NCI-H345 treated with DMSO at 0.1 percent for 48 hours (cell line): Measurements from ENCODE around the gene PGPEP1.
"Not testable (repeated sequence)": the region's sequence is repeated elsewhere in the genome, so short reads cannot be mapped to it uniquely, and the experiment has no call there.

Experiments used
- DNase-seq: peaks from one replicate; lab custom pipeline; 2025; ENCODE audit not compliant: unreplicated experiment; lab: John Stamatoyannopoulos, UW

PGPEP1 gene

DNA sequence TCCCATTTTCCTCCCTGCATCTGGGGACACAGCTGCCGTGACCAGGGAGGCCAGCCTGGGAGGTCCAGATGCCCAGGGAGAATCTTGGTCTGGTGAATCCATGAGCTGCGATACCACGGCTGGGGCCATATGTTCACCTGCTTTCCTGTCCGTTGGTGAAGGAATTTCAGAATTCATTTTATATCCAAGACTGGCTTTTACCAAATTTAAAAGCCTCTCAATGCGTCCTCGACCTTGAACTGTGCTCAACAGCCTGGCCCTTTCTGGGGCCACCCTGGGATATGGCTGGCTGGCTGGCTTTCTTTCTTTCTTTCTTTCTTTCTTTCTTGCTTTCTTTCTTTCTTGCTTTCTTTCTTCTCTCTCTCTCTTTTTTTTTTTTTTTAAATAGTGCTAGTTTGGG lies 23.4 kb downstream of the PGPEP1 start:
- DNase-seq, result no peak

DNA sequence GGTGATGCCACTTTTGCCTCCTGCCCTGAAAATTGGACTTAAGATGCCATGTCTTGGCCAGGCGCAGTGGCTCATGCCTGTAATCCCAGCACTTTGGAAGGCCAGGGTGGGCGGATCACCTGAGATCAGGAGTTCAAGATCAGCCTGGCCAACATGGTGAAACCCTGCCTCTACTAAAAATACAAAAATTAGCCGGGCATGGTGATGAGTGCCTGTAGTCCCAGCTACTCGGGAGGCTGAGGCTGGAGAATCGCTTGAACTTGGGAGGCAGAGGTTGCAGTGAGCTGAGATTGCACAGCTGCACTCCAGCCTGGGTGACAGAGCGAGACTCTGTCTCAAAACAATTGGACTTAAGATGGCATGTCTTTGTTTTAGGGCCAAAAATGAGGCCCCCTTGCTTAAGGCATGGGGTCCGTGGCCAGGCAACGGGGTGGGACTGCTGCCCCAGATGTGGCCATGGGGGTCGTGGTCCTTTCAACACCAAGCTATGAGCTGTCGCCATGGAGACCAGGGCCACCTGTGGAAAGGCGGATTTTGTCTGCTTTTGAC lies 24.0 kb downstream of the PGPEP1 start:
- DNase-seq, result not testable (repeated sequence)

DNA sequence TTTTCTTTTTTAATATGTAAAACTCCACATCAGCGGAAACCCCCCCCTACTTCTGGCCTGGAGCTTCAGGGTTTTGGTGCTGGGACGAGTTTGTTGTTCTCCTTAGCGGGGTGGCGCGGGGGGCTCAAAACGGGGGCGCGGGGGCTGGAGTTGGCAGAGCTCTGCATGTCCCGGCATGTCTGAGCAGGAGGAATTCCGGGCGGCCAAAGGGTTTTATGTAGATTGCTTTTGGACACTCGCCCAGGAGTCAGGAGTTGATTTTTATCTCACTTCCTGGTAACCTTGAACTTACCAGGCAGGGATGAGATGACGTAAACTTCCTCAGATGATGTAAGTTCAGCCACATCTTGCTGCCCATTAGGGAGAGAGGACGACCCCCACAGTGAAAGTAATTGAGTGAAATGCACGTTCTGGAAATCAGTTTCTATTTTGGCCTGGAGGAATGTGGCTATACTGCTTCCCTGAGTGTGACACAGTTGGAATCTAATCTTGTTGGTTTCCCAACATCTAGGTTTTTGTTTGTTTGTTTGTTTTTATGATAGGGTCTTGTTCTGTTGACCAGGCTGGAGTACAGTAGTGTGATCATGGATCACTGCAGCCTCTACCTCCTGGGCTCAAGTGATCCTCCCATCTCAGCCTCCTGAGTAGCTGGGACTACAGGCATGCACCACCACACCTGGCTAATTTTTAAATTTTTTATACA lies 24.6 kb downstream of the PGPEP1 start:
- DNase-seq, result peak; percentile 40

DNA sequence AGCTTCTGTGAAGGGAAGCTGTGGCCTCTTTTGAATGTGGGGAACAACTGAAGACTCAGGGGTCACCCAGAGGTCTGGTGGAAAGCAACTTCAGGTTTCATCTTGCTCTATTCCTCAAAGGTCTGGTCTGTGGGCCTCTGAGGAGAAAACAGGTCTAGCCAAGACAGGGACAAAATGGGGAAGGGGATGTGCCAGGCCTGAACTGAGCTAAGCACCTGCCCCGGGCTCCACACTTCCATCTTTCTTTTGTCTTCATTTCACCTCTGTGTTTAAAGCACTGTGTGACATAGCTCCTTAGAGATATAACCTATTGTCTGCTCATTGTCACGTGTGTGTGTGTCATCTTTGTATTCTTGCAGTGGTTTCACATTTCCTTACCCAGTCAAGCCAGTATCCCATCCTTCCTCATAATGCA lies 25.6 kb downstream of the PGPEP1 start:
- no peak for DNase-seq

DNA sequence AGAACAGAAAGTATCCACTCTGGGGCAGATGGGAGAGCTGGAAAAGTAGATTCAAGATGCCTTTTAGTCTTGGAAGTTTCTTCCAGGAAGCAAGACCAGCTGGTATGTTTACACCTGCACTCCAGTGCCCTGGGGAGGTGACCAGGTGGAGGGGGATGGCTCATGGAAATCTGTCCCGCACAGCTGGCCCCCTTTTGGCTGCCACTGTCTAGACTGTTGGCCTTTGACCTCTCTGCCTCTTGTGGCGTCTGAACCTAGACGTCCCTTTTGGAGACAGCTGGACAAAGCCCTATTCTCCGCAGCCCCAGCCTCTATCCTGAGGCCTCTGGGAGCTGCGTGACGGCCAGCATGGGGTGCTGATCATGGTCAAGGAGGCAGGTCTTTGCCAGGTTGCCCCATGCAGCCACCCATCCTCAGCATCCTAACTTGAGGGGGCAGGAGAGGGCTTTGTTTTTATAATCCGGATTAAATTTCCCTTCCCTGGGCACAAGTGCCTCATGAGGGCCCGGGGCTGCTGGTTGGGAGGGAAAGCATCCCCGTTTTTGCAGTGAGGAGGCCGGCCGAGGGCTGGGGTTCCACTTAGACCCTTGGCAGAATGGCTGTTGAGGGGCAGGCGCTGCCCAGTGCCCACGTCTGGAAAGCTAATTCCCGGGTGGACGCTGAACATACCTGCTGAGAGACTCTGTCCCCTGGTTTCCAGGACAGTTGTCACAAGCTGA lies 28.3 kb downstream of the PGPEP1 start:
- DNase-seq, result no peak

DNA sequence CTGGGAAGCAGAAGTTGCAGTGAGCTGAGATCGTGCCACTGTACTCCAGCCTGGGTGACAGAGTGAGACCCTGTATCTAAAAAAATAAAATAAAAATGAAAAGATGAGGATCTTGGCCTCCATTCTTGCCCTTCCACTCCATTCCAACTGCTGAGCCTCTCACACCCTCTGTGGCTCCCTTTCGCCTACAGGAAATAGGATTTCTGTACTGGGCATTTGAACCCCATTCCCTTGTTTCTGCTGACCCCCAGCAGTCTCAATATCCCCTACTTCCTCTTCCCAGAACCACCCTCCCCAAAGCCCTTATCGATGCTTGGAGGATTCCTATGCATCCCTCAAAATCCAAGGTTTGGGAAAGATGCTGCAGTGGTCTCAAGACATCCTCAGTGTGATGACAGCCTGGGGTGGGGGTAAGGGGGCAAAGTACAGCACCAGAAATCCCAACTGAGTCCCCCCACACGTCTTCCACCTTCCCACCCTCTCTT lies 33.1 kb downstream of the PGPEP1 start:
- DNase-seq, result no peak

DNA sequence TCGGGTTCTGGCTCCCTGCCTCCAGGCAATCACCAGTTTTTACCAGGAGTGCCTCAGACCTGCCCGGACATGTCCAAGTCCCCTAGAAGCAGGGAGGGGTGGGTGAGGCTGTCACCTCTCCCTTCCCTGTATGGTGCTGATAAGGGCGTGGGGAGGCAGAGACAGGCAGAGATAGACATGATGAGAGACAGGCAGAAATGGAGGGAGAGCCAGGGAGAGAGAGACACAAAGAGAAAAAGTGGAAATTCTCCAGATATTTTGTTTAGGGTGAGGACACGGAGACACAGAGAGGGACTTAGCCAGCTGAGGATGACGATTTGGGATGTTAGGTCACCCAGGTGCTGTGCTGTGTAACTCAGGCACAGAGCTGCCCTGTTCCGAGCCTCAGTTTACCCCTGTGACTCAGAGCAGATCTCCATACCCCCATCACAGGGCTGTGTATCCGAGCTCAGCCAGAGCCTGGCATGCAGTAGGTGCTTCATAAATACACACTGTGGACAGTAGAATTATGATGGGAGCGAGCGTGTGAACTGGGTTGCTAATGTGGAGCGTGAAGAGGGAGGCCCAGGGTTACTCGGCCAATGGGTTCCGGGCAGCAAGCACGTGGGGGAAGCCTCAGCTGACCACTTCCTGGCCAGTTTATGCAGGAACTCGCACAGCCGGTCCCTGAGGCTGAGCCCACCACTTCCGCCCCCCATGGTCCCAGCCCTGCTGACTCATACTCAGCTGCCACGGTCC lies 33.7 kb downstream of the PGPEP1 start:
- DNase-seq, result peak; percentile 51

DNA sequence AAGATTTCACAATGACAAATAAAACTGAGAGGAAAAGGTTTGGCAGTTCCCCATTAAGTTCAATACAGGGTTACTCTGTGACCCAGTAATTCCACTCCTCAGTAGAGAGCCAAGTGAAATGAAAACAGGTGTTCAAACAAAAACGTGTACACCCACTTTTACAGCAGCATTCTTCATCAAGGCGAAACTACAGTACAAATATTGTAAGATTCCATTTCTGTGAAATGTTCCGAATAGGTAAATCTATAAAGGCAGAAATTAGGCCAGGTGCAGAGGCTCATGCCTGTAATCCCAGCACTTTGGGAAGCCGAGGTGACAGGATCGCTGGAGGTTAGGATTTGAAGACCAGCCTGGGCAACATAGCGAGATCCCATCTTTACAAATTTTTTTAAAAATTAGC lies 36.6 kb downstream of the PGPEP1 start:
- DNase-seq, result peak; percentile 28

DNA sequence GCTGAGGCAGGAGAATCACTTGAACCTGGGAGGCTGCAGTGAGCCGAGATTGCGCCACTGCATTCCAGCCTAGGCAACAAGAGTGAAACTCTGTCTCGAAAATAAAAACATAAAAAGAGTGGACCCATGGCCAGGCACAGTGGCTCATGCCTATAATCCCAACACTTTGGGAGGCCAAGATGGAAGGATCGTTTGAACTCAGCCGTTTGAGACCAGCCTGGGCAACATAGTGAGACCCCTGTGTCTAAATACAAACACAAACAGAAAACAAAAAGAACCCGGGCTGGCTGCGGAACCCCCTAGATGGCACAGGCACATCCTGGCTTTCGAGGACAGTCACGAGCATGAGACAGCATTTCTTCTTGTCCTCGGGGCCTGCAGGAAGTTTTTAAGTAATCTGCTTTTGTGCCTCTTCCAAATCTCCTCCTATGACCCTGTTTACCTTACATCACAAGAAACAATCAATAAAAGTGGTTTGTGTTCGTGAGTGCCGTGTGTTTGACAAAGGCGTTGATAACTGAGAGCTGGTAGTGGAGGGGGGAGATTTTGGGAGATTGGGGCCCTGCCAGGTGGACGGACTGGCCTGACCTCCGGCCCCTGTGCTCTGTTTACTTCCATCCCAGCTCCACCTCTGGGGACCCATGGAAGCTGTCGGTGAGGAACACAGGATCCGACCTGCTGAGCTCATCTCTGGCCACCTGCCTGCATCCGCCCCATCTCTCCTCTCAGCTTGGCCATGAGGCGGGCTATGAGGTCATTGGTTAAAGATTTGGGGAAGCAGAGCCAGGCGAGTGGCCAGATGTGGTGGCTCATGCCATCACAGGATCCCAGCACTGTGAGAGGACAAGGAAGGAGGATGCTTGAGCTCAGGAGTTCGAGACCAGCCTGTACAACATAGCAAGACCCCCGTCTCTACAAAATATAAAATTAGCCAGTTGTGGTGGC lies 39.7 kb downstream of the PGPEP1 start:
- DNase-seq, result no peak

DNA sequence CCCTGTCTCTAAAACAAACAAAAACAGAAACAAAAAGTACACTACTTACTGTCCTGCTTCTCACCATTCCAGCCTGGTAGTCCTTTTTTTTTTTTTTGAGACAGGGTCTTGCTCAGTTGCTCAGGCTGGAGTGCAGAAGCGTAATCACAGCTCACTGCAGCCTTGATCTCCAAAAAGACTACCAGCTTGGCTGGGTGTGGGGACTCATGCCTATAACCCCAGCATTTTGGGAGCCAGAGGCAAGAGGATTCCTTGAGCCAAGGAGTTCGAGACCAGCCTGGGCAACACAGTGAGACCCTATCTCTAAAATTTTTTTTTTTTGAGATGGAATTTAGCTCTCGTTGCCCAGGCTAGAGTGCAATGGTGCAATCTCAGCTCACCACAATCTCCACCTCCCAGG lies 40.4 kb downstream of the PGPEP1 start:
- no peak for DNase-seq

DNA sequence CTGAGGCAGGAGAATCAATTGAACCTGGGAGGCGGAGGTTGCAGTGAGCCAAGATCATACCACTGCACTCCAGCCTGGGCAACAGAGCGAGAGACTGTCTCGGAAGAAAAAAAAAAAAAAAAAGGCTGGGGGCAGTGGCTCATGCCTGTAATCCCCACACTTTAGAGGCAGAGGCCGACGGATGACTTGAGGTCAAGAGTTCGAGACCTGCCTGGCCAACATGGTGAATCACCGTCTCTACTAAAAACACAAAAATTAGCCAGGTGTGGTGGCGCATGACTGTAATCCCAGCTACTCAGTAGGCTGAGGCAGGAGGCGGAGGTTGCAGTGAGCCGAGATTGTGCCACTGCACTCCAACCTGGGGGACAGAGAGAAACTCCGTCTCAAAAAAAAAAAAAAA lies 43.2 kb downstream of the PGPEP1 start:
- not testable (repeated sequence) for DNase-seq

DNA sequence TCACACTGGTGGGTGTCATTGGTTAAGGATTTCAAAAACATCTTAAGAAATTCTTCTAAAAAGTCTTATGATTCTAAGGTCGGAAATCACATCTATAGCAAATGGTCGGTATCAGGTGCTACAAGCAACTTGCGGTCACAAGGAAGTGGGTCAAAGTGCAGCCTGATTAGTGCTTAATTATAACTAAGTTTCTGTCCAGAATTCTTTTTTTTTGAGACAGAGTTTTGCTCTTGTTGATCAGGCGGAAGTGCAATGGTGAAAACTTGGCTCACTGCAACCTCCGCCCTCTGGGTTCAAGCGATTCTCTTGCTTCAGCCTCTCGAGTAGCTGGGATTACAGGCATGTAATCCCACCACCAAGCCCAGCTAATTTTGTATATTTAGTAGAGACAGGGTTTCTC lies 44.4 kb downstream of the PGPEP1 start:
- no peak for DNase-seq

DNA sequence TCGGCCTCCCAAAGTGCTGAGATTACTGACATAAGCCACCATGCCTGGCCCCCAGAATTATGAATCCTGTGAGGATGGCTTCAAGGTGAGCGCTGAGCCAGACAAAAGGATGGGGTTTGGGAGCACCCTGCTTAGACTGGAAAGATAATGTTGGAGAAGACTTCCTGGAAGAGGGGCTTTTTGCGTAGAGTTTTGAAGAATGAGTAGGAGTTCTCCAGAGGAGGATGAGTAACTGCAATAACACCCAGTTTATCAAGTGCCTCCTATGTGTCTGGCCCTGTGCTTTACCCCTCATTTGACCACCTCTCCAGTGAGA lies 44.9 kb downstream of the PGPEP1 start:
- DNase-seq, result no peak

DNA sequence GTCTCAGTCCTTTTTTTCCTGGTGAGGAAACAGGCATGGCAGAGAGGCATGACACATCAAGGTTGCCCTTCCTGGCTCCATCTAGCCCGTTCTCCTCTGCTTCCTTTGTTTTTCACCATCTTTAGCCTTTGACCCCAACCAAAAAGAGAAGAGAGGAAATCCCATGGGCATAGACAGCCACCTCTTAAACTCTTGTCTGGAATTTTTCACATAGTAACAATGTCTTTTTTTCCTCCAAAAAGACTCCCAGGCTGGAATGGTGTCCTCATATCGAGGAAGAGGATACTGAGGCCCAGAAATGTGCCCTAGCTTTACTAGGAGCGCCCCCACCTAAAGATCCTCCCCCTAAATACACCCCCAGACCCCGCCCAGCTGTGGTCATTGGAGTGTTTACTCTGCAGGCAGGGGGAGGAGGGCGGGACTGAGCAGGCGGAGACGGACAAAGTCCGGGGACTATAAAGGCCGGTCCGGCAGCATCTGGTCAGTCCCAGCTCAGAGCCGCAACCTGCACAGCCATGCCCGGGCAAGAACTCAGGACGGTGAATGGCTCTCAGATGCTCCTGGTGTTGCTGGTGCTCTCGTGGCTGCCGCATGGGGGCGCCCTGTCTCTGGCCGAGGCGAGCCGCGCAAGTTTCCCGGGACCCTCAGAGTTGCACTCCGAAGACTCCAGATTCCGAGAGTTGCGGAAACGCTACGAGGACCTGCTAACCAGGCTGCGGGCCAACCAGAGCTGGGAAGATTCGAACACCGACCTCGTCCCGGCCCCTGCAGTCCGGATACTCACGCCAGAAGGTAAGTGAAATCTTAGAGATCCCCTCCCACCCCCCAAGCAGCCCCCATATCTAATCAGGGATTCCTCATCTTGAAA lies 45.5 kb downstream of the PGPEP1 start, which contains the start of gene GDF15:
Gene GDF15, plus strand, starts transcription at position 484 of the 868 bp plus-strand sequence. Its CDS starts 32 bp downstream, at position 516.
- no peak for DNase-seq

DNA sequence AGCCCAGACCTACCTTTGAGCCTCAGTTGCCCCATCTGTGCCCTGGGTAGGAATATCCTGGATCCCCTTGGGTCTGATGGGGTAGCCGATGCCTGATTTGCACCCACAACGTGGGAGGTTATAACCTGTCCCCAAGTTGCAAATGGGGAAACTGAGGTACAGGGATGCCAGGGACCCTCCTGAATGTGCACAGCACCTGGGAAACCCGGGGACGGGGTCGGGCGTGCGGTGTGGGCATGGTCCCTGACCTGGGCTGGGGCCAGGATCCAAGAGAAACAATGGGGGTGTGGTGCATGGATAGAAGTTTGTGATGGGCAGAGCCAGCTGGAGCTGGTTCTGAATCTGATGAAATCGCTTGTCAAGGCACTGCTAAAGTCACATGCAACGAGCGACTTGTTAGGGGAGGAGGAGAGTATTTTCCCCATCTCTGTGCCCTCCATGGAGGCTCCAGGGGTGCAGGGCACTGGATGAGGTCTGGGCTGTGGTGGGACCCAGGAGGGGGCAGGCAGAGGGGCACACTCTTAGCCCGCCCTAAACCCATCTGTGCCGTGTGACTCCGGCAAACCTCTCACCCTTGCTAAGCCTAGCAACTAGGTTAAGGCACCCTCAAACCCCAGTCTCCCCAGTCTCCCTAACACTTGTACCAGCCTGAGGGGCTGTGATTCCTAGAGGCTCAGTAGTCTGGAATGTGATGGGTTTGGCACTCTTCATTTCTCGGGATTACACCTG lies 46.3 kb downstream of the PGPEP1 start:
- DNase-seq, result no peak

DNA sequence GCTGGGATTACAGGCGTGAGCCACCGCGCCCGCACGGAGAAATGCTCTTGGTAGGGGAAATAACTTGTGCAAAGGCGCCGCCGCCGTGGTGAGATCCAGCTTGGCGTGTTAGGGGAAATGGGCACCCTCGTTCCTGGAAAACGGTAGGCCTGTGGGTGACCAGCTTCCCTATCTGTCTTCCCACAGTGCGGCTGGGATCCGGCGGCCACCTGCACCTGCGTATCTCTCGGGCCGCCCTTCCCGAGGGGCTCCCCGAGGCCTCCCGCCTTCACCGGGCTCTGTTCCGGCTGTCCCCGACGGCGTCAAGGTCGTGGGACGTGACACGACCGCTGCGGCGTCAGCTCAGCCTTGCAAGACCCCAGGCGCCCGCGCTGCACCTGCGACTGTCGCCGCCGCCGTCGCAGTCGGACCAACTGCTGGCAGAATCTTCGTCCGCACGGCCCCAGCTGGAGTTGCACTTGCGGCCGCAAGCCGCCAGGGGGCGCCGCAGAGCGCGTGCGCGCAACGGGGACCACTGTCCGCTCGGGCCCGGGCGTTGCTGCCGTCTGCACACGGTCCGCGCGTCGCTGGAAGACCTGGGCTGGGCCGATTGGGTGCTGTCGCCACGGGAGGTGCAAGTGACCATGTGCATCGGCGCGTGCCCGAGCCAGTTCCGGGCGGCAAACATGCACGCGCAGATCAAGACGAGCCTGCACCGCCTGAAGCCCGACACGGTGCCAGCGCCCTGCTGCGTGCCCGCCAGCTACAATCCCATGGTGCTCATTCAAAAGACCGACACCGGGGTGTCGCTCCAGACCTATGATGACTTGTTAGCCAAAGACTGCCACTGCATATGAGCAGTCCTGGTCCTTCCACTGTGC lies 47.9 kb downstream of the PGPEP1 start:
- DNase-seq, result peak; percentile 80

DNA sequence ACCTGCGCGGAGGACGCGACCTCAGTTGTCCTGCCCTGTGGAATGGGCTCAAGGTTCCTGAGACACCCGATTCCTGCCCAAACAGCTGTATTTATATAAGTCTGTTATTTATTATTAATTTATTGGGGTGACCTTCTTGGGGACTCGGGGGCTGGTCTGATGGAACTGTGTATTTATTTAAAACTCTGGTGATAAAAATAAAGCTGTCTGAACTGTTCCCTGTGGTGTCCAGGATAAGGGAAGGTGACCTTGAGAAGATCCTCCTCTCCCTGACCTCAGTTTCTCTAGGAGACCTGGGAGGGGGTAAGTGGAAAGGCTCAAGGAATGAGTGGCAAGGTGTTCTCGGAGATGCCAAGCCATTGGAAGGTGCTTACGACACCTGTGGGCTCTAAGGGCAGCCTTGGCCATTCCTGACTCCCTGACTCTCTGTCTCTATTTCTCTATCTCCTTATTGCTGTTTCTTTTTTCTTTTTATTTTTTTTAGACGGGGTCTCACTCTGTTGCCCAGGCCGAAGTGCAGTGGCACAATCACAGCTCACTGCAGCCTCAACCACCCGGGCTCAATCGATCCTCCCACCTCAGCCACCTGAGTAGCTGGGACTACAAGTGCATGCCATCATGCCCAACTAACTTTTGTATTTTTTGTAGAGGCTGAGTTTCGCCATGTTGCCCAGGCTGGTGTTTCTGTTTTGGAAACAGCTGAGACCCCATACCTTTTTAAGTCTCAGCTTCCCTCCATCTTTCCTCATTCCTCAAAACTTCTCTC lies 48.7 kb downstream of the PGPEP1 start:
- DNase-seq, result no peak
